ENCODE results near the gene KCNJ8. TPM values are rescaled to one million over a fixed set of nuclear protein-coding genes. Genes with fewer than 3 reads are reported as not detected.

Gene KCNJ8
- total and polyA plus RNA-seq, 10 of the 15 experiments (the other 5 are each of a cell fraction or from before 2014, with no cell fraction given) = not detected

DNA sequence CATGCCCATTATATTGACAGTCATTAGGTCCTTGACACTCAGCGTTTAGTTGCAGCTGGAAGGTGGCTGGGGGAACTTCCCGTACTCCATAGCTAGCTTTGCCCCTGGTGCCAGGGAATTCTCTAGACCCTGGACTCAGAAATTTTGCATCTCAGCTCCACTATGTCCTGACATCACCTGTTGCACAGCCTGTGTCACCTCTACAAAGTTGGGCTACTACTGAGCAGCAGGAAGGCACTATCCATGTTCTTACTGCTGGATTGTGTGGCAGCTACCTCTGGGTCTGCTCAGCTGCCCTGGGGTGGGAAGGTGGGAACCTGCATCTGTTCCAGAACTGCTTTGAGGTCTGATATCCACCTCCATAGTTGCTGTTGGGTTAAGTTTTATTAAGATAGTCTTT, 11.0 kb downstream of the KCNJ8 start (continued):
- TF ChIP-seq, protein P1, sequence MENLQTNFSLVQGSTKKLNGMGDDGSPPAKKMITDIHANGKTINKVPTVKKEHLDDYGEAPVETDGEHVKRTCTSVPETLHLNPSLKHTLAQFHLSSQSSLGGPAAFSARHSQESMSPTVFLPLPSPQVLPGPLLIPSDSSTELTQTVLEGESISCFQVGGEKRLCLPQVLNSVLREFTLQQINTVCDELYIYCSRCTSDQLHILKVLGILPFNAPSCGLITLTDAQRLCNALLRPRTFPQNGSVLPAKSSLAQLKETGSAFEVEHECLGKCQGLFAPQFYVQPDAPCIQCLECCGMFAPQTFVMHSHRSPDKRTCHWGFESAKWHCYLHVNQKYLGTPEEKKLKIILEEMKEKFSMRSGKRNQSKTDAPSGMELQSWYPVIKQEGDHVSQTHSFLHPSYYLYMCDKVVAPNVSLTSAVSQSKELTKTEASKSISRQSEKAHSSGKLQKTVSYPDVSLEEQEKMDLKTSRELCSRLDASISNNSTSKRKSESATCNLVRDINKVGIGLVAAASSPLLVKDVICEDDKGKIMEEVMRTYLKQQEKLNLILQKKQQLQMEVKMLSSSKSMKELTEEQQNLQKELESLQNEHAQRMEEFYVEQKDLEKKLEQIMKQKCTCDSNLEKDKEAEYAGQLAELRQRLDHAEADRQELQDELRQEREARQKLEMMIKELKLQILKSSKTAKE (IDR thresholded peaks at IDR 0.05; ENCODE audit: low read depth, poor library complexity, severe bottlenecking) = no peak

DNA sequence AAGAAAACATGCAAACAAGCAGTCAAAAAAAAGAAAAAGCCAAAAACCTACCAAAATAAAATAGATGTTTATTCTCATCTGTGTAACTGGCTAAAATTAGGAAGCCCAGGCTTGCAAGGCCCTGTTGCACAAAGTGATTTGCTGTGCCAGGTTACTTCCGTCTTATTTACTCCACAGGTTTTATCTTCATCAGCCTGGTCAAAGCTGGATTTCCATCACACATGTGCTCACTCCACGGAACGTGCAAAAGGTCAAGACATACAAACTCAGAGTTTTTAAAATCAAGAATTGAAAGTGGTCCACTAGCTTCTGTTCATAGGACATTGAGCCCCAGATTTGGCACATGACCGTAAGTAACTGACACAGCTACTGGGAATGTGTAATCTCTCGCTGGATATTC, 14.8 kb downstream of the KCNJ8 start:
- WGBS (ENCODE audit: insufficient coverage, insufficient replicate concordance, low lambda C conversion rate, missing lambda C conversion rate) = 32% methylated on average over 5 of the region's 5 CpGs
- in situ Hi-C loops (cut with MboI) = no loop called here
- no peak for FAIRE-seq
- intact Hi-C loops (cut with micrococcal nuclease; ENCODE audit: unreplicated experiment) = no loop called here
- Histone ChIP-seq H3K27me3 (replicated peaks in 1 of 2; ENCODE audit: control insufficient read depth in 2 of 2, insufficient read depth in 2 of 2, low read length in 1 of 2) (no peaks in the 10 kb centered on the region), H4K20me1 (ENCODE audit: control insufficient read depth, insufficient read depth) (no peaks in the 10 kb centered on the region), H3K9me3 (replicated peaks; ENCODE audit: control insufficient read depth, insufficient read depth, low read length) (no peaks in the 10 kb centered on the region), H3K4me3 (no peak overlapping the region), H3K27ac (ENCODE audit: control insufficient read depth, insufficient read depth) (no peak overlapping the region), H3K4me1 (ENCODE audit: control insufficient read depth, insufficient read depth, low read length) (no peaks in the 10 kb centered on the region), H3K36me3 (ENCODE audit: control insufficient read depth in 2 of 2, insufficient read depth in 2 of 2, low read length in 1 of 2) (no peaks in the 10 kb centered on the region), H3K9ac (ENCODE audit: control insufficient read depth, insufficient read depth, low read length) (no peak overlapping the region), H3K4me2 (ENCODE audit: control insufficient read depth, insufficient read depth) (no peak overlapping the region), H2AFZ (ENCODE audit: control insufficient read depth, low read depth, low read length) (no peak overlapping the region), H3K79me2 (ENCODE audit: control insufficient read depth, insufficient read depth, low read length) (no peaks in the 10 kb centered on the region)
- BruUV-seq (replicated peaks) = no TSS peak
- SMC1A ChIA-PET (ENCODE audit: uncharacterized antibody, unreplicated experiment) = interaction anchor here (0.7 to 1.3 kb wide), 2 partner anchors 18 to 198 kb away, joined by 3 read pairs; no protein-coding TSS in a partner anchor
- no peak for ATAC-seq
- POLR2A ChIA-PET = no interaction called here
- CTCF ChIA-PET = no interaction called here
- TF ChIP-seq FOXM1 (IDR thresholded peaks at IDR 0.05; ENCODE audit: low read depth, low read length) = no peak
- no peak for TF ChIP-seq NR2F1 (conservative IDR thresholded peaks at IDR 0.05)
- TF ChIP-seq CEBPB (IDR thresholded peaks at IDR 0.05; ENCODE audit: borderline replicate concordance in 1 of 2, low read depth in 2 of 2, low read length in 2 of 2) = no peak
- TF ChIP-seq SRF (IDR thresholded peaks at IDR 0.05; ENCODE audit: low read depth in 2 of 2, low read length in 2 of 2) = no peak
- TF ChIP-seq HDAC6 (IDR thresholded peaks at IDR 0.05; ENCODE audit: unreplicated experiment) = no peak
- RAD21 ChIA-PET (ENCODE audit: unreplicated experiment) = no interaction called here
- no peak for DNase-seq (ENCODE audit: low read depth, low spot score)
